Right ventricle myocardium inferior (tissue), 1 donor: ENCODE results near the gene EXOSC5. TPM values are rescaled to one million over a fixed set of nuclear protein-coding genes. Genes with fewer than 3 reads are reported as not detected.
"Not testable (repeated sequence)": the region's sequence is repeated elsewhere in the genome, so short reads cannot be mapped to it uniquely, and the experiment has no call there.

ENCODE experiments used
- ATAC-seq: fragments of 200-7000 bp; cut with Tn5 transposase; one replicate; pipeline ENCODE4 v1.9.1; 2020; ENCODE audit warnings: mild to moderate bottlenecking, moderate library complexity
- DNase-seq: peaks from one replicate; pipeline ENCODE4 v3.0.0; 2021; ENCODE audit errors: missing footprints
- intact Hi-C: fragments of 100-400 bp; cut with DNase I; formaldehyde crosslinking; loops from one replicate; pipeline ENCODE4 v1.11.0; 2022
- total RNA-seq: library from RNA; stranded (reverse); fragmentation: NEBNext Ultra II Directional; extraction: Animal tissue kit (Norgen Biotek cat#: 25700); gene quantifications from one replicate; pipeline ENCODE4 v1.2.1, GENCODE V29; 2021
- donor health status: DM: no; HTN: yes; CAD: no; lungs with severe emphysema.

The EXOSC5 gene
- total RNA-seq, 1 donor from 2014 or later, result 17.1 TPM

GRCh38 chr19:41377977-41378709 lies 19.0 kb downstream of the EXOSC5 start:
- intact Hi-C loops, result no loop called here
- ATAC-seq (no peak), DNase-seq (no peak)

GRCh38 chr19:41376998-41377365 lies 20.2 kb downstream of the EXOSC5 start:
- intact Hi-C loops, result no loop called here
- no peak for DNase-seq
- no peak for ATAC-seq

GRCh38 chr19:41376241-41376997 lies 20.7 kb downstream of the EXOSC5 start, which contains the start of gene TMEM91:
TSS of gene TMEM91 (plus strand) at chr19:41376533. CDS start at chr19:41378310, 1,777 bp downstream.
- intact Hi-C loops, result no loop called here
- DNase-seq (peak; percentile 75), ATAC-seq (peak; percentile 47)

GRCh38 chr19:41373993-41374392 lies 23.2 kb downstream of the EXOSC5 start:
- ATAC-seq (peak; percentile 86), DNase-seq (peak; percentile 92)
- intact Hi-C loops, result no loop called here

GRCh38 chr19:41372501-41372900 lies 24.7 kb downstream of the EXOSC5 start:
- DNase-seq (no peak), ATAC-seq (no peak)
- intact Hi-C loops, result no loop called here

GRCh38 chr19:41371541-41371940 lies 25.6 kb downstream of the EXOSC5 start:
- no peak for ATAC-seq
- intact Hi-C loops, result no loop called here

GRCh38 chr19:41371119-41371518 lies 26.0 kb downstream of the EXOSC5 start:
- DNase-seq, intact Hi-C loops, ATAC-seq: not testable (repeated sequence)

More at GRCh38 chr19:41371541-41371940, 25.6 kb downstream of the EXOSC5 start:
- no peak for DNase-seq

- intact Hi-C loops, result no loop called here
- DNase-seq, result no peak
- no peak for ATAC-seq
Observed at GRCh38 chr19:41369769-41370168, 27.4 kb downstream of the EXOSC5 start.

GRCh38 chr19:41367848-41368301 lies 29.3 kb downstream of the EXOSC5 start:
- ATAC-seq, result no peak
- intact Hi-C loops, result no loop called here
- DNase-seq, result no peak

- DNase-seq (no peak), ATAC-seq (no peak)
- intact Hi-C loops, result no loop called here
Observed at GRCh38 chr19:41366089-41366488, 31.1 kb downstream of the EXOSC5 start.

- ATAC-seq (peak; percentile 0), DNase-seq (no peak)
- intact Hi-C loops, result loop anchor here (1.0 to 5.0 kb wide), 3 partner anchors 33 to 102 kb away; partner anchors contain the start of genes B3GNT8, BCKDHA, EXOSC5 and HNRNPUL1
Observed at GRCh38 chr19:41364524-41365391, 32.4 kb downstream of the EXOSC5 start.

- intact Hi-C loops, result loop anchor here (1.0 to 5.0 kb wide), 3 partner anchors 33 to 102 kb away; partner anchors contain the start of genes B3GNT8, BCKDHA, EXOSC5 and HNRNPUL1
- ATAC-seq, result peak; percentile 97
- peak; percentile 98 for DNase-seq
Observed at GRCh38 chr19:41363753-41364523, 33.2 kb downstream of the EXOSC5 start, which contains the start of gene B9D2. TSS of gene B9D2 (minus strand) at chr19:41364149. CDS start at chr19:41363519, 630 bp downstream.

GRCh38 chr19:41363371-41363752 lies 33.8 kb downstream of the EXOSC5 start:
- intact Hi-C loops, result loop anchor here (5.0 kb wide), 1 partner anchor 101 kb away; the partner anchor contains the start of gene HNRNPUL1
- no peak for DNase-seq
- no peak for ATAC-seq

GRCh38 chr19:41362143-41362847 lies 34.9 kb downstream of the EXOSC5 start:
- intact Hi-C loops, result loop anchor here (5.0 kb wide), 1 partner anchor 100 kb away; the partner anchor contains the start of gene HNRNPUL1
- ATAC-seq (no peak), DNase-seq (no peak)

- DNase-seq (no peak), ATAC-seq (no peak)
- intact Hi-C loops, result loop anchor here (5.0 kb wide), 1 partner anchor 97 kb away; the partner anchor contains the start of gene HNRNPUL1
Observed at GRCh38 chr19:41359741-41360140, 37.4 kb downstream of the EXOSC5 start.

GRCh38 chr19:41357746-41358145 lies 39.4 kb downstream of the EXOSC5 start:
- no peak for DNase-seq
- intact Hi-C loops, result no loop called here

More at GRCh38 chr19:41357746-41358145, 39.4 kb downstream of the EXOSC5 start:
- no peak for ATAC-seq
